Measurements from ENCODE around the gene LRP1B.

DNA sequence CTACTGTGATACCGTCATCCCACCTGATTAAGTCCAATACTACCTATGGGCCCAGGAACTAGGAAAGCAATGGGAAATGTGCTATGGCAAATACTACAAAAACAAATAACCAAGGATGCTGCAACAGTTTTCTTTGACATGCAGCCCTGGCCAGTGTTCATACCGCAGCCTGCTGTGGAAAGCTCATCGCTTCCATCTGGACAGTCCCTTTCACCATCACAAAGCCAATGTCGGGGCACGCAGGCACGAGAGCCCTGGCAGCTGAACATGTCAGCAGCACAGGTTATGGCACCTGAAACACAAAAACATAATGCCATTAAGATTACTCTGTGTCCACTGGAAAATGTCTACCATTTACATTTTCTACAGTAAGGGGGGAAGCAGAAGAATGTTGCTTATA, 1621.1 kb downstream of the LRP1B start:
- TF ChIP-seq ZNF274 (IDR thresholded peaks at IDR 0.05; ENCODE audit: low read depth, low read length) (no peak), YY1 (IDR thresholded peaks at IDR 0.05; ENCODE audit: insufficient read depth, insufficient read length) (no peak)

All from NT2/D1 (cell line).